Colonic mucosa (tissue), 4 donors: ENCODE measurements around the gene C4BPB. TPM values are rescaled to one million over a fixed set of nuclear protein-coding genes. Genes with fewer than 3 reads are reported as not detected.

Source experiments
- DNase-seq: peaks from one replicate; pipeline ENCODE4 v3.0.0-alpha.2; 2020
- H3K27ac ChIP-seq: fragments of 200-600 bp; one replicate; pipeline ENCODE4 v1.8.0; 2021
- H3K27me3 ChIP-seq: fragments of 200-600 bp; one replicate; pipeline ENCODE4 v1.8.0; 2021
- H3K36me3 ChIP-seq: fragments of 200-600 bp; one replicate; pipeline ENCODE4 v1.8.0; 2021
- H3K4me1 ChIP-seq: fragments of 200-600 bp; one replicate; pipeline ENCODE4 v1.8.0; 2021; ENCODE audit warnings: mild to moderate bottlenecking
- H3K4me3 ChIP-seq: fragments of 200-600 bp; one replicate; pipeline ENCODE4 v1.8.0; 2021
- H3K9ac ChIP-seq, 2 donors: one replicate each; pipeline ENCODE4 v1.7.0; 2013; ENCODE audit warnings: control low read depth in 2 of 2, low read depth in 2 of 2, low read length in 2 of 2
- H3K9me3 ChIP-seq: fragments of 200-600 bp; one replicate; pipeline ENCODE4 v1.8.0; 2021
- CTCF ChIP-seq: fragments of 200-600 bp; IDR thresholded peaks from one replicate; pipeline ENCODE4 v1.8.0; 2022; ENCODE audit warnings: antibody characterized with exemption, mild to moderate bottlenecking
- intact Hi-C: fragments of 100-400 bp; cut with DNase I; formaldehyde crosslinking; loops from one replicate; pipeline ENCODE4 v1.14.1; 2022
- total RNA-seq, 2 donors: library from RNA; stranded (reverse); fragmentation: NEBNext Ultra II Directional in 1 of 2; extraction: Animal tissue kit (Norgen Biotek cat#: 25700) in 1 of 2; gene quantifications; one replicate each; pipeline ENCODE4 v1.2.1, GENCODE V29; 2021
- donor health status: healthy.
- donor health status: DM: no; HTN: no; CAD: no.
- donor health status: DM: no; HTN: no; CAD: no.

Gene C4BPB
- total RNA-seq, 2 donors from 2014 or later, result 5.0 to 9.6 TPM

- intact Hi-C loops, result no loop called here
- H3K27me3 ChIP-seq, result no peaks in the 10 kb centered on the region
- no peak overlapping the region for H3K4me3 ChIP-seq
- H3K4me1 ChIP-seq, result no peaks in the 10 kb centered on the region
- TF ChIP-seq CTCF, result no peak
- H3K36me3 ChIP-seq, result no peaks in the 10 kb centered on the region
- DNase-seq, result no peak
- no peak overlapping the region for H3K27ac ChIP-seq
- no peaks in the 10 kb centered on the region for H3K9me3 ChIP-seq
- no peak overlapping the region for H3K9ac ChIP-seq
These were observed 10.0 kb upstream of the C4BPB start for GRCh38 chr1:207078578-207079132.

DNA sequence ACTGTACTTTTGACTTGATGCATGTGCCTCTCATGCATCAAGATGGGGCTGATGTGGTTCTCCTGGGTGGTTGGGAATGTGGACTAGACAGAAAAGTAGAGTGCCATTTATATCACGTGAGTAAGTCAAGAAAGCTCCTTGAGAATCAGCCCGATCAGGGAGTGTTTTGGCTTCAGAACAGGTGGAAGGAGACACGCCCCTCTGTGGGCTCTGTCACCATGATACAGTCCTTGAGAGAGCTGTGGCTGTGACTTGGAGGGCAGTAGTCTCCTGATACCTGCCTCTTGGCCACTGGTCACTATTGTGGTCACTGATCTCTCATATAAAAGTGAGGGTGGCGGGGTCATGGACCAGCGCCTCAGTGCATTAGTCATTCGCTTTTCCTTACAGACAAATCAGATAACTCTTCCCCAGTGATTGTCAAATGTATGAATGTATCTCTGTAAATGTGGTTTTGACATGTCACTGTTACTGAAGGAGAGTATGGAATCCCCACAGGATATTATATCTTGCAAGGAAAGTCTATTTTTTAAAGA lies 8.9 kb upstream of the C4BPB start:
- DNase-seq, result no peak
- no peak overlapping the region for H3K27ac ChIP-seq
- no peak for TF ChIP-seq CTCF
- H3K4me3 ChIP-seq, result no peak overlapping the region
- no peak overlapping the region for H3K9ac ChIP-seq
- no peaks in the 10 kb centered on the region for H3K9me3 ChIP-seq
- intact Hi-C loops, result loop anchor here (5.0 to 10.0 kb wide), 4 partner anchors 45 to 418 kb away; partner anchors contain the start of genes C1orf116 and CR1
- no peaks in the 10 kb centered on the region for H3K27me3 ChIP-seq
- H3K36me3 ChIP-seq, result no peaks in the 10 kb centered on the region
- H3K4me1 ChIP-seq, result no peaks in the 10 kb centered on the region

- H3K27ac ChIP-seq, result no peak overlapping the region
- no peaks in the 10 kb centered on the region for H3K36me3 ChIP-seq
- no peaks in the 10 kb centered on the region for H3K27me3 ChIP-seq
- TF ChIP-seq CTCF, result no peak
- no peaks in the 10 kb centered on the region for H3K4me1 ChIP-seq
- no peak overlapping the region for H3K9ac ChIP-seq
- intact Hi-C loops, result loop anchor here (5.0 to 10.0 kb wide), 4 partner anchors 46 to 416 kb away; partner anchors contain the start of genes C1orf116 and CR1
- H3K4me3 ChIP-seq, result no peak overlapping the region
- no peaks in the 10 kb centered on the region for H3K9me3 ChIP-seq
- DNase-seq, result no peak
These were observed 7.6 kb upstream of the C4BPB start for GRCh38 chr1:207081088-207081487.

DNA sequence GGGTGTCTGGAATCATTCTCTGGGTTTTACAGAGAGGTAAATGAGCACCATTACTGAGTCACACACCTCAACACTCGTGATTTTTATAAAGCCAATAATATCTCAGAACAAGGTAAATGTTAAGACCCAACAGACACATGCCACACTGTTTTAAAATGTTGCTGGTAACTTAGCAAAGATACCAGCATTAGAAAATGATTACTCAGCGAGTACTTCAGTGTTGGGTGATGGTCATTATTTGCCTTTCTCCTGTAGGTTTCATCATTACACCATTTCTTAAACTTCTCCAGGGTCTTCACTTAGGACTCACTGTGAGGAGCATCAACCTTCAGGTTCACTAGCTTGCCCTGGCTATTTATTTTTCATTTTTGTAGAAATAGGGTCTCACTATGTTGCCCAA lies 6.9 kb upstream of the C4BPB start:
- intact Hi-C loops, result loop anchor here (5.0 to 10.0 kb wide), 4 partner anchors 47 to 415 kb away; partner anchors contain the start of genes C1orf116 and CR1
- Histone ChIP-seq H3K27me3 (no peaks in the 10 kb centered on the region), H3K4me3 (no peak overlapping the region), H3K27ac (no peak overlapping the region), H3K4me1 (no peaks in the 10 kb centered on the region), H3K36me3 (no peaks in the 10 kb centered on the region), H3K9ac (no peak overlapping the region), H3K9me3 (no peaks in the 10 kb centered on the region)
- no peak for TF ChIP-seq CTCF
- DNase-seq, result no peak

DNA sequence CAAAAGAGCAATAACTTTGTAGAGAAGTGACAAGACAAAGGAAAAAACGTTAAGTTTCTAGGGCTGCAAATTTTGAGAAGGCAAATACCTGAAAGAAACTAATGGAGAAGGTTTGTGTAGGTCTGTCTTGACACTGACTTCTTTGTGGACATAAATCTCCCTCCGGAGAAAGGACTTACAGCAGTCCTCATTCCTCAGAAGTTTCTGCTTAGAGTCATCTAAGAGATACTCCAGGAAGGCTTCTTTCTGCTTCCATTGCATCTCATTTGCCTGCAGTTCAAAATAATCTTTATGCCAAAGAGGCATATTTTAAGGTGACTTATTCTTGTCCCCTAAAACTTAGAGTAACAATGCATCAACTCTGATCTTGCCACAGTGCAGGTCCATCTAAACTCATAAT lies 4.4 kb upstream of the C4BPB start:
- Histone ChIP-seq H3K9ac (no peak overlapping the region), H3K9me3 (no peaks in the 10 kb centered on the region), H3K27ac (no peak overlapping the region), H3K4me3 (no peak overlapping the region), H3K27me3 (no peaks in the 10 kb centered on the region), H3K36me3 (no peaks in the 10 kb centered on the region), H3K4me1 (no peaks in the 10 kb centered on the region)
- intact Hi-C loops, result loop anchor here (5.0 to 10.0 kb wide), 4 partner anchors 49 to 413 kb away; partner anchors contain the start of genes C1orf116 and CR1
- no peak for DNase-seq
- TF ChIP-seq CTCF, result no peak
